Parathyroid adenoma (tissue), 2 donors: ENCODE results near the gene KCNK6.
"Not testable (repeated sequence)": the region's sequence is repeated elsewhere in the genome, so short reads cannot be mapped to it uniquely, and the experiment has no call there.

Experiments used
- H2AFZ ChIP-seq: fragments of 300-600 bp; sonication (generic); one replicate; pipeline ENCODE4 v1.7.0; 2017; ENCODE audit warnings: antibody characterized with exemption, mild to moderate bottlenecking
- H3K27ac ChIP-seq: fragments of 300-600 bp; sonication (generic); one replicate; pipeline ENCODE4 v1.7.0; 2017
- H3K27me3 ChIP-seq: fragments of 300-600 bp; sonication (generic); one replicate; pipeline ENCODE4 v1.7.0; 2017; ENCODE audit warnings: low read length; ENCODE audit not compliant: control insufficient read depth, insufficient read depth
- H3K36me3 ChIP-seq: fragments of 300-600 bp; sonication (generic); one replicate; pipeline ENCODE4 v1.7.0; 2017; ENCODE audit warnings: low read length; ENCODE audit not compliant: control insufficient read depth, insufficient read depth
- H3K4me1 ChIP-seq: fragments of 300-600 bp; sonication (generic); one replicate; pipeline ENCODE4 v1.7.0; 2017; ENCODE audit warnings: control low read depth
- H3K4me2 ChIP-seq: fragments of 300-600 bp; sonication (generic); one replicate; pipeline ENCODE4 v1.7.0; 2017; ENCODE audit warnings: low read length
- H3K4me3 ChIP-seq: fragments of 300-600 bp; sonication (generic); one replicate; pipeline ENCODE4 v1.7.0; 2017; ENCODE audit warnings: low read depth, low read length
- H3K79me2 ChIP-seq: fragments of 300-600 bp; sonication (generic); one replicate; pipeline ENCODE4 v1.7.0; 2017; ENCODE audit warnings: control low read depth
- H3K9ac ChIP-seq: fragments of 300-600 bp; sonication (generic); one replicate; pipeline ENCODE4 v1.7.0; 2017; ENCODE audit warnings: mild to moderate bottlenecking
- H3K9me3 ChIP-seq: fragments of 300-600 bp; sonication (generic); one replicate; pipeline ENCODE4 v1.7.0; 2017; ENCODE audit warnings: low read length; ENCODE audit not compliant: control insufficient read depth
- TF ChIP-seq, protein P1 (sequence below): fragments of 300-600 bp; sonication (generic); IDR thresholded peaks from one replicate; pipeline ENCODE4 v1.7.0; 2017; ENCODE audit warnings: antibody characterized with exemption, mild to moderate bottlenecking
- donor health status: primary hyperparathyroidism.

Gene KCNK6

DNA sequence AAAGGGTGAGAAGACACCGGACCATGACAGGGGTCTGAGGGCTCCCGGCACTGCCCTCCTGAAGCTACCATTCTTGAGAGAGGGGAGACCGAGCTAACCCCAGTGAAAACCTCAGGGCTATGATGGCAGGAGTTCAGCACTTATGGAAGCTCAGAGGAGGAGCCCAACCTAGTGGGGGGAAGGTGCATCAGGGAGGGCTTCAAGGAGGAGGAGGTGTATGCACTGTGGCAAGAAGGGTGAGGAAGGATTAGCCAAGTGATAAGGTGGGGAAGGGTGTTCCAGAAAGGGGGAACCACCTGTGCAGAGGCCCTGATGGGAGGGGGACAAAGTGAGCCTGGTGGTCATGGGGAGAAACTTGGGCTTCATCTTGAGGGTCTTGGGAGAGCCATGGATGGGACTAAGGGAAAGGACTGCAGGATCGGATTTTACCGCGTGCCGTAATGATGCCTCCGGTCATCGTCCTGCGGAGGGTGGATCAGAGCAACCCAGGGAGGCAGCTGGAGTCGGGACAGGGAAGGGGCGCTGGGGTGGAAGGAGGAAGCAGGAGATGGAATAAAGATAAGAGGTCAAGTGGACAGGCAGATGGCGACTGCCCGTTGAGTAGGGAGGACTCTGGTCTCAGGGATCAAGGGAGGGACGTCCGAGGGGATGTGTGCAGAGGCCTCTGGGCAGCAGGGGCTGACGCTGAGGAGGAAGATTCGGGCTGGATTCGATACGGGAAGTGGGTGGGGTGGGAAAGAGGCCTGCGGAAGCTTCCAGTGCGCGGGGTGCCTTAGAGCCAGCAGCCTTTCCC lies 41.4 kb downstream of the KCNK6 start:
- Histone ChIP-seq H3K4me2 (peak overlapping the region; percentile 100), H3K9me3 (no peaks in the 10 kb centered on the region), H3K27me3 (no peaks in the 10 kb centered on the region), H3K79me2 (no peaks in the 10 kb centered on the region), H3K27ac (no peak overlapping the region), H3K9ac (no peak overlapping the region), H2AFZ (peak overlapping the region; percentile 97), H3K4me3 (peak overlapping the region; percentile 78), H3K36me3 (no peaks in the 10 kb centered on the region), H3K4me1 (no peaks in the 10 kb centered on the region)
- TF ChIP-seq, protein P1, sequence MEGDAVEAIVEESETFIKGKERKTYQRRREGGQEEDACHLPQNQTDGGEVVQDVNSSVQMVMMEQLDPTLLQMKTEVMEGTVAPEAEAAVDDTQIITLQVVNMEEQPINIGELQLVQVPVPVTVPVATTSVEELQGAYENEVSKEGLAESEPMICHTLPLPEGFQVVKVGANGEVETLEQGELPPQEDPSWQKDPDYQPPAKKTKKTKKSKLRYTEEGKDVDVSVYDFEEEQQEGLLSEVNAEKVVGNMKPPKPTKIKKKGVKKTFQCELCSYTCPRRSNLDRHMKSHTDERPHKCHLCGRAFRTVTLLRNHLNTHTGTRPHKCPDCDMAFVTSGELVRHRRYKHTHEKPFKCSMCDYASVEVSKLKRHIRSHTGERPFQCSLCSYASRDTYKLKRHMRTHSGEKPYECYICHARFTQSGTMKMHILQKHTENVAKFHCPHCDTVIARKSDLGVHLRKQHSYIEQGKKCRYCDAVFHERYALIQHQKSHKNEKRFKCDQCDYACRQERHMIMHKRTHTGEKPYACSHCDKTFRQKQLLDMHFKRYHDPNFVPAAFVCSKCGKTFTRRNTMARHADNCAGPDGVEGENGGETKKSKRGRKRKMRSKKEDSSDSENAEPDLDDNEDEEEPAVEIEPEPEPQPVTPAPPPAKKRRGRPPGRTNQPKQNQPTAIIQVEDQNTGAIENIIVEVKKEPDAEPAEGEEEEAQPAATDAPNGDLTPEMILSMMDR: no peak

DNA sequence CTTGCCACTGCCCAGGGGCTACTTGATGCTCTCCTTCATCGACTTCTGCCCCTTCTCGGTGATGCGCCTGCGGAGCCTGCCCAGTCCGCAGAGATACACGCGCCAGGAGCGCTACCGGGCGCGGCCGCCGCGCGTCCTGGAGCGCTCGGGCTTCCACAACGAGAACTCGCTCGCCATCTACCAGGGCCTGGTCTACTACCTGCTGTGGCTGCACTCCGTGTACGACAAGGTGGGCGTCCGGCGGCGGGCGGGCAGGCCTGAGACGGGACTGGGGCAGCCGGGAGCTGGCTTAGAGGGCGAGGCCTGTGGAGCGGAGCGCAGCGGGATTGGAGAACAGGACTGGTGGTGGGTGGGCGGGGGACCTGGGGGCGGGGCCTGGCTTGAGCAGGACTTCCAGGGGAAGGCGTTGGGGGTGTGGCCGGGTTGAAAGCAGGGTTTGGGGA lies 42.0 kb downstream of the KCNK6 start:
- TF ChIP-seq, protein P1: no peak
- H3K27me3 ChIP-seq: no peaks in the 10 kb centered on the region
- no peaks in the 10 kb centered on the region for H3K79me2 ChIP-seq

DNA sequence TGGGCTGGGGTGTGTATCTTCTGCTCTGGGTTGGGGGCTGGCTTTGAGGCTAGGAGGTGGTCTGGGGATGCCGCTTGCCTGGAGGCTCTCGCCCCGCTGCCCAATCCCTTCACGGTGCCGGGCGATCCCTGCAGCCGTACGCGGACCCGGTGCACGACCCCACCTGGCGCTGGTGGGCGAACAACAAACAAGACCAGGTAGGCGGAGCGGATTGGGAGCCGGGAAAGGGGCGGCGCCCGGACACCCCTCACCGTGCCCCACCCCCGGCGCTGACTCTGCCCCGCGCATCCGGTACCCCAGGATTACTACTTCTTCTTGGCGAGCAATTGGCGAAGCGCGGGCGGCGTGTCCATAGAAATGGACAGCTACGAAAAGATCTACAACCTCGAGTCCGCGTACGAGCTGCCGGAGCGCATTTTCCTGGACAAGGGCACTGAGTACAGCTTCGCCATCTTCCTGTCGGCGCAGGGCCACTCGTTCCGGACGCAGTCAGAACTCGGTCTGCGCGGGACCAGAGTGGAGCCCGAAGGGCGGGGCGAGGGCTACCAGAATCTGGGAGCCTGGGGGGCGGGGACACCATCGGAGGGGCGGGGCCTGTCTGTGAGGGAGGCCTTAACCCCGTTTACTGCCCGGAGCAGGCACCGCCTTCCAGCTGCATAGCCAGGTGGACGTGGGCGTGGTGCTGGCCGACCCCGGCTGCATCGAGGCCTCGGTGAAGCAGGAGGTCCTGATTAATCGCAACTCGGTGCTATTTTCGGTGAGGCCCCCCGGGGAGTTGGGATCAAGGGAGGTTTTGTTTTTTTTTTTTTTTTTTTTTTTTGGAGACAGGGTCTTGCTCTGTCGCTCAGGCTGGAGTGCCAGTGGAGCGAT lies 42.7 kb downstream of the KCNK6 start:
- peak overlapping the region; percentile 78 for H3K4me3 ChIP-seq
- H3K4me1 ChIP-seq: no peaks in the 10 kb centered on the region
- H3K4me2 ChIP-seq: peak overlapping the region; percentile 100
- H3K36me3 ChIP-seq: no peaks in the 10 kb centered on the region
- peak overlapping the region; percentile 97 for H2AFZ ChIP-seq
- H3K27ac ChIP-seq: peak overlapping the region; percentile 70
- TF ChIP-seq, protein P1: no peak
- no peaks in the 10 kb centered on the region for H3K79me2 ChIP-seq
- no peaks in the 10 kb centered on the region for H3K9me3 ChIP-seq
- H3K9ac ChIP-seq: no peak overlapping the region
- no peaks in the 10 kb centered on the region for H3K27me3 ChIP-seq

More for the DNA sequence above, 42.0 kb downstream of the KCNK6 start:
- Histone ChIP-seq H2AFZ (peak overlapping the region; percentile 97), H3K4me1 (no peaks in the 10 kb centered on the region), H3K9me3 (no peaks in the 10 kb centered on the region), H3K4me3 (peak overlapping the region; percentile 78), H3K27ac (peak overlapping the region; percentile 70), H3K9ac (no peak overlapping the region), H3K36me3 (no peaks in the 10 kb centered on the region), H3K4me2 (peak overlapping the region; percentile 100)

- H3K4me1 ChIP-seq, H3K9ac ChIP-seq, H3K79me2 ChIP-seq, H3K27me3 ChIP-seq, H3K36me3 ChIP-seq, H3K27ac ChIP-seq, H3K9me3 ChIP-seq: not testable (repeated sequence)
- H3K4me2 ChIP-seq: peak overlapping the region; percentile 100
- H3K4me3 ChIP-seq: peak overlapping the region; percentile 78
- peak overlapping the region; percentile 97 for H2AFZ ChIP-seq
These were observed 43.5 kb downstream of the KCNK6 start for GRCh38 chr19:38362946-38363688.

- no peaks in the 10 kb centered on the region for H3K27me3 ChIP-seq
- TF ChIP-seq, protein P1: no peak
- H3K4me1 ChIP-seq: no peaks in the 10 kb centered on the region
- no peak overlapping the region for H3K9ac ChIP-seq
- H2AFZ ChIP-seq: no peak overlapping the region
- H3K4me2 ChIP-seq: no peak overlapping the region
- no peak overlapping the region for H3K27ac ChIP-seq
- H3K36me3 ChIP-seq: no peaks in the 10 kb centered on the region
- H3K9me3 ChIP-seq: no peaks in the 10 kb centered on the region
- no peaks in the 10 kb centered on the region for H3K79me2 ChIP-seq
- no peak overlapping the region for H3K4me3 ChIP-seq
These were observed 47.4 kb downstream of the KCNK6 start for GRCh38 chr19:38367041-38367440.
